MM.1S (cell line): ENCODE data around the gene DFFB.

Experiments used
- DNase-seq: peaks from one replicate; pipeline ENCODE4 v3.0.0-alpha.2; 2015
- H2AFZ ChIP-seq: fragments of 300-600 bp; sonication (generic); 2 replicates; pipeline ENCODE4 v1.6.0; 2016; ENCODE audit warnings: antibody characterized with exemption, low read length
- H3F3A ChIP-seq: fragments of 300-600 bp; sonication (generic); 2 replicates; pipeline ENCODE4 v1.6.1; 2016; ENCODE audit warnings: mild to moderate bottlenecking, antibody characterized with exemption, low read length, moderate library complexity, mixed read lengths; ENCODE audit not compliant: insufficient read depth
- H3K27ac ChIP-seq: fragments of 300-600 bp; sonication (generic); 2 replicates; pipeline ENCODE4 v1.5.1; 2016; ENCODE audit warnings: mild to moderate bottlenecking, low read length
- H3K27me3 ChIP-seq: fragments of 300-600 bp; sonication (generic); replicated peaks from 2 replicates; pipeline ENCODE4 v1.6.0; 2016; ENCODE audit warnings: low read length; ENCODE audit not compliant: insufficient read depth
- H3K36me3 ChIP-seq: fragments of 300-600 bp; sonication (generic); replicated peaks from 2 replicates; pipeline ENCODE4 v1.6.1; 2016; ENCODE audit warnings: mild to moderate bottlenecking, low read length, mixed read lengths; ENCODE audit not compliant: insufficient read depth
- H3K4me1 ChIP-seq: fragments of 300-600 bp; sonication (generic); 2 replicates; pipeline ENCODE4 v1.6.1; 2016; ENCODE audit warnings: low read length, mixed read lengths
- H3K4me2 ChIP-seq: fragments of 300-600 bp; sonication (generic); 2 replicates; pipeline ENCODE4 v1.6.0; 2016; ENCODE audit warnings: low read depth, low read length
- H3K4me3 ChIP-seq: fragments of 300-600 bp; sonication (generic); 2 replicates; pipeline ENCODE4 v1.5.1; 2016; ENCODE audit warnings: low read length, mixed read lengths
- H3K79me2 ChIP-seq: fragments of 300-600 bp; sonication (generic); 2 replicates; pipeline ENCODE4 v1.6.1; 2016; ENCODE audit warnings: mixed run types, low read length, mixed read lengths
- H3K9ac ChIP-seq: fragments of 300-600 bp; sonication (generic); 2 replicates; pipeline ENCODE4 v1.6.1; 2016; ENCODE audit warnings: low read length, mixed read lengths
- H3K9me2 ChIP-seq: fragments of 300-600 bp; sonication (generic); replicated peaks from 2 replicates; pipeline ENCODE4 v1.6.1; 2016; ENCODE audit warnings: mild to moderate bottlenecking, low read length, mixed read lengths; ENCODE audit not compliant: insufficient read depth
- H3K9me3 ChIP-seq: fragments of 300-600 bp; sonication (generic); replicated peaks from 2 replicates; pipeline ENCODE4 v1.6.1; 2016; ENCODE audit warnings: mild to moderate bottlenecking, low read length, mixed read lengths; ENCODE audit not compliant: insufficient read depth
- H4K20me1 ChIP-seq: fragments of 300-600 bp; sonication (generic); 2 replicates; pipeline ENCODE4 v1.6.1; 2016; ENCODE audit warnings: mild to moderate bottlenecking, low read length, moderate library complexity, mixed read lengths; ENCODE audit not compliant: insufficient read depth
- EZH2 ChIP-seq: fragments of 300-600 bp; sonication (generic); optimal IDR thresholded peaks from 2 replicates; pipeline ENCODE3; 2017; ENCODE audit warnings: low read depth, mild to moderate bottlenecking, antibody characterized with exemption, low read length, mixed read lengths
- EZH2phosphoT487 ChIP-seq: fragments of 300-600 bp; sonication (generic); IDR thresholded peaks from 2 replicates; pipeline ENCODE4 v1.6.1; 2018; ENCODE audit warnings: antibody characterized with exemption, low read length
- TF ChIP-seq, protein P1 (sequence below): fragments of 300-600 bp; sonication (generic); IDR thresholded peaks from 2 replicates; pipeline ENCODE4 v1.5.1; 2016; ENCODE audit warnings: antibody characterized with exemption, low read length, mixed read lengths

DFFB gene

DNA sequence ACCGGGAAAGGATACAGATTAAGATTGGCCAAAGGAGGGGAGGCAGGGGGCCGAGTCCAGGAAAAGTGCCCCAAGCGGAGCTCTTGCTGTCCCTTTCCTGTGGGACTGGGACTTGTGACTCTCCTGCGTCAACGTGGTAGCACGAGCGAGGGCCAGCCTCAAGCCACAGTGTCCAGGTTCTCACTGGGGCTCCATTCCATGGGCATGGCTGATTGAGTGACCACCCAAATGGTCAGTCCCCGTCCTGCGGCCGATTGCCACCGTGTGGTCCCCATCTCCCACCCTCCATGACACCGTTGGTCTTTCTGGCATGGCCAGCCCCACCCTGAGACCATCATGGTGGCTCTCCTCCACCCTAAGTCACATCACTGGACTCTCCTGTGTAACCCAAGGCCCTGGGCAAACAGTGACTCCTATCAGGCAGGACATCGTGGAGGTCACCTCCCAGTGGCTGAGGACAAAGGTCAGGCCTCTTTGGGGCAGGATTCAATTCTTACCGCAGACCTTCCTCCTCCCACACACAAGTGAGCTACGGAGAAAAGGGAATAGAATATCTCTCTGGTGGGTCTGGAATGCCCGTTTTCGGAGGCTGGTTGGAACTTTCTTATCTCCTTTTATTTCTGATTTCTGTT is 51.7 kb downstream of the DFFB start:
- Histone ChIP-seq H3K27ac (no peak overlapping the region), H3K4me1 (no peaks in the 10 kb centered on the region), H3K9me2 (no peaks in the 10 kb centered on the region), H3K36me3 (no peaks in the 10 kb centered on the region), H3K9me3 (no peaks in the 10 kb centered on the region), H3F3A (no peaks in the 10 kb centered on the region), H2AFZ (no peak overlapping the region), H3K4me3 (no peak overlapping the region), H3K4me2 (no peak overlapping the region), H3K27me3 (0 out of 2 replicates have a peak, but pooled peaks cover 3% of the 10 kb centered on the region), H3K79me2 (no peaks in the 10 kb centered on the region), H4K20me1 (no peaks in the 10 kb centered on the region), H3K9ac (no peak overlapping the region)
- DNase-seq = no peak
- no peak for TF ChIP-seq EZH2
- TF ChIP-seq, protein P1, sequence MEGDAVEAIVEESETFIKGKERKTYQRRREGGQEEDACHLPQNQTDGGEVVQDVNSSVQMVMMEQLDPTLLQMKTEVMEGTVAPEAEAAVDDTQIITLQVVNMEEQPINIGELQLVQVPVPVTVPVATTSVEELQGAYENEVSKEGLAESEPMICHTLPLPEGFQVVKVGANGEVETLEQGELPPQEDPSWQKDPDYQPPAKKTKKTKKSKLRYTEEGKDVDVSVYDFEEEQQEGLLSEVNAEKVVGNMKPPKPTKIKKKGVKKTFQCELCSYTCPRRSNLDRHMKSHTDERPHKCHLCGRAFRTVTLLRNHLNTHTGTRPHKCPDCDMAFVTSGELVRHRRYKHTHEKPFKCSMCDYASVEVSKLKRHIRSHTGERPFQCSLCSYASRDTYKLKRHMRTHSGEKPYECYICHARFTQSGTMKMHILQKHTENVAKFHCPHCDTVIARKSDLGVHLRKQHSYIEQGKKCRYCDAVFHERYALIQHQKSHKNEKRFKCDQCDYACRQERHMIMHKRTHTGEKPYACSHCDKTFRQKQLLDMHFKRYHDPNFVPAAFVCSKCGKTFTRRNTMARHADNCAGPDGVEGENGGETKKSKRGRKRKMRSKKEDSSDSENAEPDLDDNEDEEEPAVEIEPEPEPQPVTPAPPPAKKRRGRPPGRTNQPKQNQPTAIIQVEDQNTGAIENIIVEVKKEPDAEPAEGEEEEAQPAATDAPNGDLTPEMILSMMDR = no peak
- TF ChIP-seq EZH2phosphoT487 = no peak

DNA sequence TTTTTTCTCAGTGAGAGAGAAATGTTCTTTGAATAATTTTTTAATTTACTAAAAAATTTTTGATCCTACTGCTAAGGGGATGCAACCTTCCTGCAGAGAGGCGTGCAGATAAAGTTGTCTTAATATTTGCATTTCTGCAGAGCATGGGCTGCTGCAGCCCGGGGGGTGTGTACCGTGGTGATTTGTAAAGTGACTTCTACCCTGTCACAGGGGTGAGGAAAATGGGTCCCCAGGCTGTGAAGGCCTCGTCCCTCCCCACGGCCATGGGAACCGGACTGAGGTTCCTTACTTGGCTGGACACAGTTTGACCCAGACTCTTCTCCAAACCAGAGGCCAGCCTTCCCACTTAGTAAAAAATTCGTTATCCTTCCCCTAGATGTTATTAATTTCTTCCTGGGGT is 52.3 kb downstream of the DFFB start:
- Histone ChIP-seq H3K4me1 (no peaks in the 10 kb centered on the region), H3K9ac (no peak overlapping the region), H3F3A (no peaks in the 10 kb centered on the region), H3K9me2 (no peaks in the 10 kb centered on the region), H4K20me1 (no peaks in the 10 kb centered on the region), H3K4me3 (no peak overlapping the region), H3K4me2 (no peak overlapping the region), H3K27me3 (0 out of 2 replicates have a peak, but pooled peaks cover 3% of the 10 kb centered on the region), H2AFZ (no peak overlapping the region), H3K9me3 (no peaks in the 10 kb centered on the region), H3K27ac (no peak overlapping the region), H3K79me2 (no peaks in the 10 kb centered on the region), H3K36me3 (no peaks in the 10 kb centered on the region)
- no peak for DNase-seq
- TF ChIP-seq, protein P1 = no peak
- TF ChIP-seq EZH2phosphoT487 (no peak), EZH2 (no peak)

DNA sequence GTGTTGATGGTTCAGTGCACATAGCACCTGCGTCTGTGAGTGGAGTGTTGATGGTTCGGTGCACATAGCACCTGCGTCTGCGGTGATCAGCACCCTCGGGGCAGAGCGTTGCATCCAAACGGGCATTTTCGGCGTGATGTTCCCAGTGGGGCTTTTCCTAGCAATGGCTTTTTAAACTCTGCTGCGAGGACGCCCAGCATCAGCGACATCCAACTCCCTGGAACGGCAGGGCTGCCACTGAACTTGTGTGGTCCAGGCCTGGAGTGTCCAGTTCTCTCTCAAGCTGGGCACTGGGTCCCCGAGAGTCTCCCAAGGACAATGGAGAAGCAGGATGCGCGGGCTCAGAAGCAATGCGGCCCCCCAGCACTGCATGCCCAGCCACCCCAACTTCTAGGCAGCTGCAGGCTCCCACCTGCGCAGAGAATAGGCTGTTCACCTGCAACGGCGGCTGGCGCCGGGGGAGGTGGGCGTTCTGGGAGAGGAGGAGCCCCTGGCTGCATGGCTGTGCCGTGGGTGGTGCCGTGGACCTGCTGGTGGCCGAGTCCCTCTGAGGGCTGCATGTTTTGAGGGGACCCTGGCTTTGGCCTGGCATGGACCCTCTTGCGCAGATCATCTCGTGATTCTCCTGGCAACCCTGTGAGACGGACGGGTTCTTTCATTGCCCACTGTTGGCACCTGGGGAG is 52.9 kb downstream of the DFFB start:
- H3K79me2 ChIP-seq = no peaks in the 10 kb centered on the region
- H3K9ac ChIP-seq = no peak overlapping the region
- H3F3A ChIP-seq = no peaks in the 10 kb centered on the region
- no peaks in the 10 kb centered on the region for H3K9me3 ChIP-seq
- no peaks in the 10 kb centered on the region for H3K36me3 ChIP-seq
- H3K9me2 ChIP-seq = no peaks in the 10 kb centered on the region
- H3K27ac ChIP-seq = no peak overlapping the region
- no peak for TF ChIP-seq EZH2
- TF ChIP-seq, protein P1 = no peak
- TF ChIP-seq EZH2phosphoT487 = no peak
- no peak overlapping the region; the same call in 1 of the 2 replicates for H3K4me2 ChIP-seq
- no peaks in the 10 kb centered on the region for H3K4me1 ChIP-seq
- no peak overlapping the region for H3K4me3 ChIP-seq
- no peak overlapping the region for H2AFZ ChIP-seq
- H3K27me3 ChIP-seq = 0 out of 2 replicates have a peak, but pooled peaks cover 3% of the 10 kb centered on the region
- no peak for DNase-seq
- H4K20me1 ChIP-seq = no peaks in the 10 kb centered on the region
